OCI-LY1 (cell line): ENCODE data around the gene RTP1.

Source experiments
- EZH2 ChIP-seq: fragments of 200-600 bp; sonication (generic), shearing (Covaris generic); IDR thresholded peaks from 2 replicates; pipeline ENCODE4 v1.8.0; 2017; ENCODE audit warnings: borderline replicate concordance, mixed run types, mild to moderate bottlenecking, antibody characterized with exemption, low read length, moderate library complexity, mixed read lengths
- TF ChIP-seq, protein P1 (sequence below): fragments of 200-600 bp; sonication (generic), shearing (Covaris generic); IDR thresholded peaks from 2 replicates; pipeline ENCODE4 v1.5.1; 2017; ENCODE audit warnings: mild to moderate bottlenecking, antibody characterized with exemption, low read length, moderate library complexity, mixed read lengths

DNA sequence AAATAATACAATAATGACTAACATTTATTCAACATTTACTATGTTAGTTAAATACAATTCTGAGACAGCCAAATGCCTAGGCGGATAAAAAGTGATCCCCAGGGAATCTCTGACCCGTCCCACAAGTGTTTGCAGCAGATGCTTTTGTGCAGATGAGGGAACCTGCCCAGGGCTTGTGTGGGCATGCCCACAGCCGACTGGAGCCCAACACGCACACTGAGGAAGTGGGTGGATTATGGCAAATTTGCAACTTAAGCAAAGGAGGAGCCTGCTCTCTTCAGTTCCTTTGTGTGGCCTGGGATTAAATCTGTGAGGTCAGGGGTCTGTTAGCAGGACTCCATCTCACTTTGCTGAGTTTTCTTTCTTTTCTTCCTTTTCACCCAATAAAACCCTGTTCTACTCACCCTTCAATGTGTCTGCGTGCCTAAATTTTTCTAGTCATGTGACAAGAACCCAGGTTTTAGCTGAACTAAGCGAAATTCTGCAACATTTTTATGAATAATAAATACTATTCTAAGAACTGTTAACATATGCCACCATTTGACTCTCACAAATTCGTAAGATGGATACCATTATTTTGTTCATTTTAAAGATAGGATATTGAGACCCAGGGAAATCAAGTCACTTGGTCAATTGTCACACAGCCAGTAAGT lies 13.9 kb upstream of the RTP1 start:
- TF ChIP-seq EZH2, result no peak
- TF ChIP-seq, protein P1, sequence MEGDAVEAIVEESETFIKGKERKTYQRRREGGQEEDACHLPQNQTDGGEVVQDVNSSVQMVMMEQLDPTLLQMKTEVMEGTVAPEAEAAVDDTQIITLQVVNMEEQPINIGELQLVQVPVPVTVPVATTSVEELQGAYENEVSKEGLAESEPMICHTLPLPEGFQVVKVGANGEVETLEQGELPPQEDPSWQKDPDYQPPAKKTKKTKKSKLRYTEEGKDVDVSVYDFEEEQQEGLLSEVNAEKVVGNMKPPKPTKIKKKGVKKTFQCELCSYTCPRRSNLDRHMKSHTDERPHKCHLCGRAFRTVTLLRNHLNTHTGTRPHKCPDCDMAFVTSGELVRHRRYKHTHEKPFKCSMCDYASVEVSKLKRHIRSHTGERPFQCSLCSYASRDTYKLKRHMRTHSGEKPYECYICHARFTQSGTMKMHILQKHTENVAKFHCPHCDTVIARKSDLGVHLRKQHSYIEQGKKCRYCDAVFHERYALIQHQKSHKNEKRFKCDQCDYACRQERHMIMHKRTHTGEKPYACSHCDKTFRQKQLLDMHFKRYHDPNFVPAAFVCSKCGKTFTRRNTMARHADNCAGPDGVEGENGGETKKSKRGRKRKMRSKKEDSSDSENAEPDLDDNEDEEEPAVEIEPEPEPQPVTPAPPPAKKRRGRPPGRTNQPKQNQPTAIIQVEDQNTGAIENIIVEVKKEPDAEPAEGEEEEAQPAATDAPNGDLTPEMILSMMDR, result no peak
